Adrenal gland (tissue), 12 donors: Measurements from ENCODE around the gene PSMG2. TPM values are rescaled to one million over a fixed set of nuclear protein-coding genes. Genes with fewer than 3 reads are reported as not detected.
A peak's percentile ranks its signal among the peaks of the same experiment; 100 is the strongest.

Experiments
- DNase-seq, 7 donors: peaks; one replicate each; pipeline ENCODE4 v3.0.0-alpha.2; 2019 to 2020
- H3K27ac ChIP-seq, 5 donors: fragments of 200-600 bp; sonication (generic) in 4 of 5; 1 replicate in 3 of 5; 2 replicates in 2 of 5; pipeline versions ENCODE4 v1.5.1 to v1.8.0; 2016 to 2020; ENCODE audit warnings: mild to moderate bottlenecking in 1 of 5
- H3K27me3 ChIP-seq: fragments of 200-600 bp; 2 replicates; pipeline ENCODE4 v1.8.0; 2021
- H3K36me3 ChIP-seq, 2 donors: fragments of 200-600 bp; replicated peaks in 1 of 2; 1 replicate in 1 of 2; 2 replicates in 1 of 2; pipeline versions ENCODE4 v1.5.1 to v1.8.0; 2018 to 2022
- H3K4me1 ChIP-seq, 2 donors: fragments of 200-600 bp; replicated peaks in 1 of 2; 1 replicate in 1 of 2; 2 replicates in 1 of 2; pipeline versions ENCODE4 v1.5.1 to v1.8.0; 2018 to 2021
- H3K4me3 ChIP-seq, 4 donors: fragments of 200-600 bp; sonication (generic) in 3 of 4; one replicate each; pipeline ENCODE4 v1.5.1; 2016 to 2018
- H3K9me3 ChIP-seq, 3 donors: fragments of 200-600 bp; sonication (generic) in 1 of 3; replicated peaks in 1 of 3; 1 replicate in 2 of 3; 2 replicates in 1 of 3; pipeline versions ENCODE4 v1.5.1 to v1.8.0; 2016 to 2021
- CTCF ChIP-seq, 6 experiments: fragments of 450-650 bp in 4 of 6; fragments of 200-600 bp in 2 of 6; sonication (generic) in 1 of 6; IDR thresholded peaks; 1 replicate in 5 of 6; 2 replicates in 1 of 6; pipeline versions ENCODE4 v1.5.1 to v1.8.0; 2016 to 2021; ENCODE audit warnings: antibody characterized with exemption in 6 of 6, mild to moderate bottlenecking in 2 of 6, moderate library complexity in 1 of 6
- POLR2A ChIP-seq, 2 donors: fragments of 450-650 bp; IDR thresholded peaks; one replicate each; pipeline ENCODE4 v1.6.1; 2017; ENCODE audit warnings: antibody characterized with exemption in 2 of 2, mild to moderate bottlenecking in 2 of 2, moderate library complexity in 1 of 2
- WGBS, 4 donors: extraction: QIAGEN DNeasy Blood & Tissue Kit in 2 of 4; methylation state at CpG; one replicate each; pipeline versions ENCODE4 v1.1.5 to v1.1.7; 2013 to 2017; 5-methylcytosine and 5-hydroxymethylcytosine counted together
- intact Hi-C, 2 donors: fragments of 100-400 bp; cut with DNase I; formaldehyde crosslinking; loops; one replicate each; pipeline versions ENCODE4 v1.14.1 to v1.15.0; 2022 to 2023
- polyA plus RNA-seq, 3 donors: library from polyadenylated mRNA; stranded (reverse); fragments of 200-250 nt in 2 of 3; fragments of 350-450 nt in 1 of 3; fragmentation: Illumina TruSeq in 1 of 3; extraction: RNeasy Lipid Tissue Mini Kit (QIAGEN cat#74804) in 1 of 3; gene quantifications; one replicate each; pipeline ENCODE4 v1.2.3, GENCODE V29; 2013 to 2014
- total RNA-seq, 9 donors: library from RNA; depleted of rRNA in 4 of 9; stranded (reverse); fragments of >200 nt in 4 of 9; fragments of 120-200 nt in 1 of 9; fragmentation: NEBNext Ultra II Directional in 1 of 9; extraction: Animal tissue kit (Norgen Biotek cat#: 25700) in 1 of 9; gene quantifications; one replicate each; pipeline versions ENCODE4 v1.1.0 to v1.2.4, GENCODE V29; 2013 to 2023
- donor health status: healthy with polysubstance abuse.
- donor health status: Bipolar disorder and iron deficiency.
- donor health status: DM: yes; HTN: yes; CAD: no.
- donor health status: DM: no; HTN: no; CAD: no.
- donor health status: DM: no; HTN: no; CAD: no.
- donor health status: DM: yes; HTN: yes; CAD: no.

PSMG2 gene
- total and polyA plus RNA-seq, 12 donors = 54.9 to 99.9 (median 86.0) TPM

- Histone ChIP-seq H3K4me1 (peaks cover 11 to 35% of the 10 kb centered on the region in 2 donors), H3K4me3 (peak overlapping the region in 1 of 4 donors; percentile 71), H3K9me3 (no peaks in the 10 kb centered on the region), H3K36me3 (no peaks in the 10 kb centered on the region), H3K27me3 (no peaks in the 10 kb centered on the region), H3K27ac (no peak overlapping the region)
- WGBS, 4 donors = 69 to 76% (median 72%) methylated on average over 3 of the region's 3 CpGs
- TF ChIP-seq CTCF (IDR thresholded peaks at IDR 0.05) (no peak), POLR2A (IDR thresholded peaks at IDR 0.05) (no peak)
- no peak for DNase-seq
- intact Hi-C loops = no loop called here
Observed at GRCh38 chr18:12701161-12701560, 1.7 kb upstream of the PSMG2 start.

- WGBS, 4 donors = 0% methylated on average over 12 to 28 of the region's 28 CpGs
- no peaks in the 10 kb centered on the region for H3K27me3 ChIP-seq
- H3K9me3 ChIP-seq = no peaks in the 10 kb centered on the region
- TF ChIP-seq CTCF (IDR thresholded peaks at IDR 0.05) = no peak
- TF ChIP-seq POLR2A (IDR thresholded peaks at IDR 0.05) = no peak
- peaks cover 11 to 35% of the 10 kb centered on the region in 2 donors for H3K4me1 ChIP-seq
- no peak for DNase-seq
- intact Hi-C loops = no loop called here
- peaks cover 0 to 14% of the 10 kb centered on the region in 2 donors for H3K36me3 ChIP-seq
- peak overlapping the region; percentile 71 to 94 (median 84) for H3K4me3 ChIP-seq
- H3K27ac ChIP-seq = peak overlapping the region; percentile 76 to 98 (median 93)
Observed at GRCh38 chr18:12703096-12703567, 290 bp downstream of the PSMG2 start.

- Histone ChIP-seq H3K27me3 (no peaks in the 10 kb centered on the region), H3K4me3 (peak overlapping the region in 2 of 4 donors; percentile 71 to 94), H3K9me3 (no peaks in the 10 kb centered on the region), H3K4me1 (peaks cover 11 to 35% of the 10 kb centered on the region in 2 donors), H3K36me3 (peaks cover 0 to 19% of the 10 kb centered on the region in 2 donors), H3K27ac (peak overlapping the region in 3 of 5 donors; percentile 87 to 98 (median 96))
- intact Hi-C loops = no loop called here
- no peak for DNase-seq
- no peak for TF ChIP-seq CTCF (IDR thresholded peaks at IDR 0.05)
- no peak for TF ChIP-seq POLR2A (IDR thresholded peaks at IDR 0.05)
- WGBS, 4 donors = 0 to 3% (median 2%) methylated on average over 2 of the region's 2 CpGs
Observed at GRCh38 chr18:12703664-12704063, 822 bp downstream of the PSMG2 start.

- TF ChIP-seq CTCF (IDR thresholded peaks at IDR 0.05) (no peak), POLR2A (IDR thresholded peaks at IDR 0.05) (no peak)
- Histone ChIP-seq H3K27me3 (no peaks in the 10 kb centered on the region), H3K36me3 (peaks cover 0 to 65% of the 10 kb centered on the region in 2 donors), H3K9me3 (no peaks in the 10 kb centered on the region), H3K4me1 (no peaks in the 10 kb centered on the region), H3K27ac (no peak overlapping the region), H3K4me3 (no peak overlapping the region)
- WGBS, 4 donors = 97 to 99% (median 98%) methylated on average over 5 of the region's 5 CpGs
- no peak for DNase-seq
- intact Hi-C loops = no loop called here
Observed at GRCh38 chr18:12711446-12711845, 8.6 kb downstream of the PSMG2 start.
